Stimulated activated CD8-positive, alpha-beta memory T cell treated with anti-CD3 and anti-CD28 coated beads, Interleukin-12 subunit alpha, Interleukin-12 subunit beta, amount 100 ng/mL, for 24 hours (primary cell): ENCODE data around the gene ANKS1B.

ENCODE experiments used
- DNase-seq: peaks from one replicate; pipeline ENCODE4 v3.0.0-alpha.2; 2020; ENCODE audit errors: extremely low read depth

The ANKS1B gene

DNA sequence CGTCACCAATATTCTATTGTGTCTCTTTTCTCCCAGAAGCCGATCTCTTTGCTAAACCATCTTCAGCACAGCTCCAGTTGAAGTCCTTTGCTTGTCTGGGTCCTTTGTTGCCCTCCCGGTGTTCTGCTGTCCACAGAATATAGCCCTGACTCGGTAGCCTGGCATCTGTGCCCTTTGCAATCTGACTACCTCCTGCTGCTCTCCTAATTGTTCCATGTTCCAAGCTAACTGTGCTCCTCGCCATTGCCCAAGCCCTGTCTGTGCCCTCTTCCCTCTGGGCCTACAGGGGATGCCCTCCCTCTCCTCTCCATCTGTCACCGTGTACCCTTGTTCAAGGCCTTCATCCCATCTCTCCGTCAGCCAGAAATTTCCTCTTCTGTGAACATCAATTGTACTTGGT lies 1033.3 kb downstream of the ANKS1B start:
- DNase-seq: no peak

GRCh38 chr12:98948343-98948949 lies 1036.3 kb downstream of the ANKS1B start:
- no peak for DNase-seq

GRCh38 chr12:98945864-98946263 lies 1038.9 kb downstream of the ANKS1B start:
- DNase-seq: no peak

DNA sequence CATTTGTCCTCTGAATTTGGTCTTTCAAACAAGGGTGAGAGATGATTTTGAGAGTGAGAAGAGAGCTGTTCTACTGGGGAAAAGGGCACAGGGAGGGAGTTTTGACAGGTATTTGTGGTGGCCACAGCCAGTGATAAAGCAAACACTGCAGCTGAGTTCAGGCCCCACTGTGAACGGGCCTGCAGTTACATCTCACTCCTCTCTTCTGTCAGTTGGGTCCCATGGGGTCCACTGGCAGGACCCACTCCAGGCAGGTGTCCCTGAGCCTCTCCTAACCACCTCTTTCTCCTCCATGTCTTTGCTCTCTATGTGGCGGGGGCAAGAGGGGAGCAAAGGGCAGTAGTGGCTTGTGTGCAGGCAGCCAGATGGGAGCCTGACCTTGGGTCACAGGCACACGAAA lies 1044.8 kb downstream of the ANKS1B start:
- no peak for DNase-seq

GRCh38 chr12:98939350-98939749 lies 1045.4 kb downstream of the ANKS1B start:
- no peak for DNase-seq

DNA sequence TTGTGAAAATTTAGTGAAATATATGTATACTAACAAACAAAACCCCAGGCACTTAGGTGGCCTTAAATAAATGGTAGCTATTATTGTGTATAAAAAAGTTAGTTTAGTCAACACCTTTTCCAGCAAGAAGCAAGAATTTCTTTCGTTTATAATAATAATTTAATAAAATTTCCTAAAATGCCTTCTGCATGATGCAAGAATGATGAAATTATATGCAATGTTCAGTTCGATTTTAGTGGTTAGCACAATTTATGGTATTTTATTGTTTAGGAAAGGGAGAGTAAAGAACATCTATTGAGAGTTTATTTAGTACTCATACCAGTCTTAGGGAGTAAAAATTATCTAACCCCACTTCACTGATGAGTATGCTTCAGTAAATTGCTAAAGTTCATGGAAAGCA lies 1048.9 kb downstream of the ANKS1B start:
- DNase-seq: no peak

GRCh38 chr12:98922871-98923270 lies 1061.9 kb downstream of the ANKS1B start:
- DNase-seq: no peak

DNA sequence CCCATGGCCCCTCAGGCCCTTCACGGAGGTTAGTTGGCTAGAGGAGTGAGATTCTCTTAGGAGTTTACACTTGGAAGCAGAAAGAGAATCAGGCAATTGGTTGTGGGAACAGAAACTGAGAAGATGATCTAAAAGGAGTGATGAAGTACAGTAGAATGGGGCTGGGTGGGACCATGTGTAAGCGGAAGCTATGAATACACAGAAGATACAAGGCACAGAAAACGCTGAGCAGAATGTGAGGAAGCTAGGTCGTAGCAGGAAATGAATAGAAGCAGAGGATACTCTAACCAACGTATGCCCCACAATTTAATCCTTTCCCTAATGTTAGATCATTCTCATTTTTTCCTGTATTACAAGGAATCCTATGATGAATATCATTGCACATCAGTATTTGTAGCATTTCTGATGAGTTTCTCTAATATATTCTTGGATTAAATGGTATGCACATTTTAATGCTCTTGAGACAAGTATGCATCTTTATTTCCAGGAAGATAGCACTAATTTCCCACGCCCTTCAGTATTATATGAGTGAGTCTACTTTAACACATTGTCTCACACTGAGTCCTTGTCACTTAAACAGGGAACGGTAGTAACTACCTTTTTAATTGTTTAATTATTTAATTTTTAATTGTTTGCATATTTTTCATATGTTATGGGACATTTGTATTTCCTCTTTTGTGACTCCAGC lies 1066.4 kb downstream of the ANKS1B start:
- no peak for DNase-seq

- no peak for DNase-seq
These were observed 1068.6 kb downstream of the ANKS1B start for GRCh38 chr12:98916106-98916505.

GRCh38 chr12:98912401-98912974 lies 1072.2 kb downstream of the ANKS1B start:
- DNase-seq: no peak

DNA sequence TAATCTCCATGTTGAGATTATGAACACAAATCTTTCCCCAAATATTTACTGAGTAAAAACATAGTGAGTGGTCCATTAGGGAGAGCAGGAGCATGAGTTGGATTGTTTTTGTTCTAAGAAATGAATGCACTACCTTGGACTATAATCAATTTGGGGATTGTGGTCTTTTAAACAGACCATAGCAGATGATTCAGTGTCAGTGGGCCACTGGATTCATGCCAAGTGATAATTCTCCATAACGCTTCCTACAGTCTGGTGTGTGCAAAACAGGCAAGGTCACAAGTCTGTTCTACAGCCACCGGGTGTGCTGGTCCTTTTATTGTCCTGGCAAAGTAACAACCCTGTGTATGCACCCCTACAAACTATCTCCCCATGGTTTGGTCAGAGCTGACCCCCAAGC lies 1073.3 kb downstream of the ANKS1B start:
- no peak for DNase-seq

GRCh38 chr12:98909746-98910145 lies 1075.0 kb downstream of the ANKS1B start:
- no peak for DNase-seq

DNA sequence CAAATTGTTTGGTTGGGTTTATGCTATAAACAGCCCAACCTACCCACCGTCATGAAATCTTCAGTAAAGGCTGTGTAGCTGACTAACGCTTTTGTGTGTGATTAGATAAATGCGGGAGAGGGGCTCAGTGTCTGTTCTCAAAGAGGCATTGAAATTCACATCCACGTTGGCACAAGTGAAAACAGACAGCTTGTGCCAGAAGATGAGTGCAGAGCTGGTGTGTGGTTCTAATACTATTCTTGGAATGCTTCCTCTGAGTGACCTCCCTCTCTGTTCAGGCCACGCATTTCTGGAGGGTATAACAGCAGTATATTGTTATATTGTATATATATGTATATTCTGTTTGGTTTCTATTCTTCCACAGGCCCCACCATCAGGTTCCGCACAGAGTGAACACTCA lies 1075.9 kb downstream of the ANKS1B start:
- DNase-seq: no peak

- DNase-seq: no peak
These were observed 1080.9 kb downstream of the ANKS1B start for GRCh38 chr12:98903875-98904274.

DNA sequence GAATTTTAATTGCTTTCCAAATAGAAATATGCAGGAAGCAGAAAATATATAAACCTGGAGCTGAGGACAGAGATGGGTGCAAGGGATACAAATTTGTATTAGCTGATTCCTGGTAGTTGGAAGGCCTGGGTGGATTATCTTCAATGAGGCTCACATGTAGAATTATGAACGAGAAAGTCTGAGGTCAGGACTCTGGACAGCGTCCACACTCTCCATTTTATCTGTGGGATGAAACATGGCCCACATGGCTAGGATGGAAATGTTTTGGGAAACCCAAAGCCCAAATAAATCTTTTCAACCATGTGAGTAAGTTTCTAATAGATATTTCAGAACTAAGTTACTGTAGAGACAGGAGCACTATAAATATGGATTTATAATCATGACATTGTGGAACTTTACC lies 1083.5 kb downstream of the ANKS1B start:
- no peak for DNase-seq

- DNase-seq: no peak
These were observed 1087.8 kb downstream of the ANKS1B start for GRCh38 chr12:98896938-98897337.

DNA sequence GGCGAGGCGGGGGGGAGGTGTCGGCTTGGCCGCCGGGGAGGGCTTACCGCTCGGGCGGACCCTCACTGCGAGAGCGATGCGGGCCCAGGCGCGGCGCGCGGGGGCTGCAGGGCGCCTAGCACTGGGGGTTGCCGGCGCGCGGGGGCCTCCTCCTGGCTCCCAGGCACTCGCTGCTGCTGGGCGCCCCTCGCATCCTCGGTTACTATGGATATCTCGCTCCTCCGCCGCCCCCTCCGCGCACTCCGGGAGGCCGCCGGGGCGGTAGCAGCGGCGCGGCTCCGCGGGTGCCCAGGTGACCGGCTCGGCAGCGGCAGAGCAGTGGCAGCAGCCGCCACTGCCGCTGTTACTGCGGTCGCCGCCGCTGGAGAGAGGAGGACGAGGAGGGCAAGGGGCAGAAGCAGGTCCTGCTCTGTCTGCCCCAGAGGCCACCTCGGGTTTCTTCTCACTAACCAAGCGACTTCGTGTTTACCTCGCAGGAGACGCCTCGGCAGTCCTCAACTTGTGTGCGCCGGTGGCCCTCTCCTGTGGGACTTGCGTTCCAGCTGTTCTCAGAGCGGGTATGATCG lies 1089.6 kb downstream of the ANKS1B start:
- no peak for DNase-seq

- DNase-seq: no peak
These were observed 1090.2 kb downstream of the ANKS1B start for GRCh38 chr12:98894412-98895085.

GRCh38 chr12:98893675-98894411 lies 1090.9 kb downstream of the ANKS1B start:
- no peak for DNase-seq

DNA sequence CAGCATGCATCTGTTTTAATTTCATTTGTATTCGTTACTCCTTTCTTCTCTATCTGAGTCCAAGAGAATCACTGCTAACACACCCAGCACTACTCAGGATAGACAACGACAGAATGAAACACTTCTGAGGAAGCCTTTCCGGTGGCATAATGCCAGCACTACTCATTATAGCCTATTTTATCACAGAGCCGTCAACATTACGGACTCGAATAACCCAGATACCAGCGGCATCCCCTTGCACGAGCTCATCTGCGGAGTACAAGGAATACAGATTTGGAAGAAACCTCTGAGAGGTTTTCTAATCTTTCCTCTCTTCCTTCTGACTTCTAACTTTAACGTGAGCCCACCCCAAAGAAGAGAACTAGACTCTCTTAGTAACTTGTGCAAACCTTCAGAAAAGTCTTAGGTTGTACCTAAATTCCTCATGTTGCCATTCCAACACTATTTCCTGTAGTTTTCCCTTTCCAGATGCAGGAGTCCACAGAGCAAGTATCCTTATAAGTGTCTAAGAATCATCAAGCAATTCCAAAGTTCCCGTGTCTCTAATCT lies 1091.5 kb downstream of the ANKS1B start:
- no peak for DNase-seq

- DNase-seq: no peak
These were observed 1099.0 kb downstream of the ANKS1B start for GRCh38 chr12:98885778-98886177.

GRCh38 chr12:98883231-98883630 lies 1101.5 kb downstream of the ANKS1B start:
- no peak for DNase-seq
